ENCODE results near the gene AP2A2.
"Not testable (repeated sequence)": the region's sequence is repeated elsewhere in the genome, so short reads cannot be mapped to it uniquely, and the experiment has no call there.

The AP2A2 gene

GRCh38 chr11:955154-956063, 29.7 kb downstream of the AP2A2 start:
- DNase-seq, result no peak

- DNase-seq, result no peak
Observed at GRCh38 chr11:957212-957920, 31.7 kb downstream of the AP2A2 start.

- no peak for DNase-seq
Observed at GRCh38 chr11:958101-958500, 32.4 kb downstream of the AP2A2 start.

- DNase-seq, result no peak
Observed at GRCh38 chr11:959027-959426, 33.4 kb downstream of the AP2A2 start.

- no peak for DNase-seq
Observed at GRCh38 chr11:959608-960007, 33.9 kb downstream of the AP2A2 start.

GRCh38 chr11:961310-961920, 35.7 kb downstream of the AP2A2 start:
- DNase-seq, result not testable (repeated sequence)

- no peak for DNase-seq
Observed at GRCh38 chr11:961921-962320, 36.3 kb downstream of the AP2A2 start.

- DNase-seq, result no peak
Observed at GRCh38 chr11:962688-963087, 37.0 kb downstream of the AP2A2 start.

- no peak for DNase-seq
Observed at GRCh38 chr11:963852-964251, 38.2 kb downstream of the AP2A2 start.

- no peak for DNase-seq
Observed at GRCh38 chr11:965206-965775, 39.6 kb downstream of the AP2A2 start.

- no peak for DNase-seq
Observed at GRCh38 chr11:967995-968751, 42.5 kb downstream of the AP2A2 start.

- DNase-seq, result no peak
Observed at GRCh38 chr11:968822-969221, 43.2 kb downstream of the AP2A2 start.

- no peak for DNase-seq
Observed at GRCh38 chr11:969651-970205, 44.1 kb downstream of the AP2A2 start.

- DNase-seq, result no peak
Observed at GRCh38 chr11:970319-970871, 44.7 kb downstream of the AP2A2 start.

- no peak for DNase-seq
Observed at GRCh38 chr11:971092-971690, 45.5 kb downstream of the AP2A2 start.

GRCh38 chr11:971731-972365, 46.2 kb downstream of the AP2A2 start:
- no peak for DNase-seq

- DNase-seq, result no peak
Observed at GRCh38 chr11:972523-973211, 47.0 kb downstream of the AP2A2 start.

- no peak for DNase-seq
Observed at GRCh38 chr11:973237-973636, 47.6 kb downstream of the AP2A2 start.

GRCh38 chr11:975376-975775, 49.7 kb downstream of the AP2A2 start:
- DNase-seq, result not testable (repeated sequence)

GRCh38 chr11:975827-976226, 50.2 kb downstream of the AP2A2 start:
- no peak for DNase-seq
